GM21528 (cell line): Measurements from ENCODE around the gene AGRP.

Experiments used
- ATAC-seq: cut with Tn5 transposase; IDR thresholded peaks from one replicate; pipeline ENCODE4 v1.9.1; 2021; ENCODE audit warnings: mild to moderate bottlenecking, moderate library complexity; ENCODE audit not compliant: unreplicated experiment, low FRiP score

Gene AGRP

GRCh38 chr16:67464565-67464964, 18.8 kb downstream of the AGRP start:
- ATAC-seq = no peak

GRCh38 chr16:67463691-67464090, 19.7 kb downstream of the AGRP start:
- ATAC-seq = no peak

GRCh38 chr16:67463059-67463458, 20.3 kb downstream of the AGRP start:
- no peak for ATAC-seq

DNA sequence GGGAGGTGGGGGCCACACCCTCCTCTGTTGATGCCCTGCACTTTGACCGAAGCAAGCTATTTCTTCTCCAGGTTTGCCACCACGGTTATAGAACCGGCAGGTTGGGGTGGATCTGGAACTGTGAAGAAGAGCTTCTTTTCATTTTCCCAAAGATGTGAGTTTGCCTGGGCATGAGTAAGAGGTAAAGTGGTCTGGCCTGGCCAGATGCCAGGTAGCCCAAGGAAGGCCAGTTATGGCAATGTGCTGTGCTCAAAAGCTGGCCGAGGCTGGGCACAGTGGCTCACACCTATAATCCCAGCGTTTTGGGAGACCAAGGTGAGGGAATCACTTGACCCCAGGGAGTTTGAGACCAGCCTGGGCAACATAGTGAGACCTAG, 21.1 kb downstream of the AGRP start:
- ATAC-seq = no peak

GRCh38 chr16:67461600-67462278, 21.6 kb downstream of the AGRP start:
- no peak for ATAC-seq

DNA sequence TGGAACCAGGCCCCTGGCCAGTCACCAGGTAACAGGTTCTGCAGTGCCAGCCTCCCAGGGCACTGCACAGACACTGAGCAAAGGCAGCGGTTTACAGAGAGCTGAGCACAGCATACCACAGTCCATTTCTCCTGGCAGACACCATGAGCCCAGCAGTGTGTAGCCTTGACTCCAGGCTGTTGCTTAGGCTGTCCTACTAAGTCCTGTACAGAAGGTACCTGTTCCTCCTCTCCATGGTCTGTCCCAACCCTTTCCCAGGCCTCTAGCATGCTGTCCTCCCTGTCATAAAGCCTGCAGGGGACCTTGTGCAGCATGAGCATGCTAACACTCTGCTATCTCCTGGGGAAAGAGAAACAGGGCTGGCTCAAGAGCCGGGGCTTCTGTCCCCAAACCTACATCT, 22.4 kb downstream of the AGRP start:
- no peak for ATAC-seq

DNA sequence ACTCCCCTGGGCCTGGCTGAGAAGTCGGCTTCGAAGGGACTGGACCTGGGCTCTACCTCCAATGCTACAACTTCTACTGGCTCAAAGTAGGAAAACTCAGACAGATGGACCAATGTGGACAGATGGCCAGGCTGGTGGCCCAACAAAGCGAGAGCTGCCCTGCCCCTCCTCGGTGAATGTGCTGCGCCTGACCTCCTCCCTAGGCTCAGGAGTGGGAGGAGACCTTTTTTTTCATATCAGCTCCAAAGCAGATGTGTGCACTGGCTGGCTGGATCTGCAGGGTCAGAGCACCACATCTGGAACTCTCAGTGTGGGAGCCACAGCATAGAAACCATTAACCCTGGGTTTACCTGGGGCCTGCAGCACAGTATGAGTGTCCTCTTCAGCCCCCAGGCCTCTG, 23.2 kb downstream of the AGRP start:
- ATAC-seq = no peak

- no peak for ATAC-seq
Measured at GRCh38 chr16:67459861-67460150, 23.5 kb downstream of the AGRP start.

DNA sequence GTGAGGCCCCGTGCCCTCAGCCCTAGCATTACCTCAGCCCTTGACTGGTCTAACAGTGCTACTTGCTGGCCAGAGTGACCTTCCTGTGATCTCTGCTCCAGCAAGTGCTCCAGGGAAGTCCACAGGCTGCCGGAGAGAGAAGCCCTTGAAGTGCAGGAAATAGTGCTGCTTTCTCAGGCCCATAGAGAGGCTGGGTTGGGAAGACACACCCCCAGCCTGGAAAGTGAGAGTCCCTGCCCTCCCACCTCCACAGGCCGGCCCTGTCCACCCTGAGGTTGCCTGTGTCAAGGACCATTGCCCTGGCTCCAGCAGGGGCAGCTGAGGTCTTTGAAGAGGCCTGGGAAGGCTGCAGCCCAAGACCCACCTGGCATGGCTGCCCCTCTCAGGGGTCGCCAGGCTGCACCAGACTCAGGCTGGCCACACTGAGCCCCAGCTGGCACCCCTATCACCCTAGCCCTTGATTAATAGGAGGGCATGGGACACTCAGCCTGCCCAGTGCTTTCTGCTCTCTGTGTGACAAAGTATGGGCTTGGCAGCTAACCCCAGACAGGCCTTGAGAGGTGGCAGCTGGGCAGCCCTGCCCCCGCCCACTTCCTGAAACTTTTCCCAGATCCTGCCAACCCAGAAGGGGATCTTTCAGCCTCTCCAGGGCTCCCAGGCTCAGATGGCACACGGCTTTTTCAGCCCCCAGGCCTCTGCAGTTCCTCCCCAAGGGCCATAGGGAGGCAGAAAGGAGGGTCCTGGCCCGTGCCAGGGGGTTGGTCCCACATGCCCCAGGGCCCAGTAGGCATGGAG, 24.1 kb downstream of the AGRP start:
- no peak for ATAC-seq

GRCh38 chr16:67458121-67458641, 25.2 kb downstream of the AGRP start:
- no peak for ATAC-seq

DNA sequence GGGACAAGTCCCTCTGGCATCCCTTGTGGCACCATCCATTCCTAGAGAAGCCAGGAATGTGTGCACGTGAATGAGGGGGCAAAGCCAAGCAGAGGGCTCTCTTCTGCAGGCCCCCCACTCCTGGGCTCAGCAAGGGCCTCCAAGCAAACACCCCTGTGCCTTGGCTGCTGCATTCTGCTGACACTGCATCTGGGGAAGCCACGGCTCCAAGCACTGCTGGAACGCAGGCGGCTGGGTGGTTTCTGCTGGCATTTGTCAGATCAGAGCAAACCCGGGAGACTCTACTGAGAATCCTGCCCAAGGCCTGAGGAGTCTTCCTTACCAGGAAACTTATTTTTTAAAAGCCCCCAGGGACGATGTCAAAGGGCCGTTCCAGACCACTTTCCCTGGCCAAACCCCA, 25.7 kb downstream of the AGRP start:
- no peak for ATAC-seq

DNA sequence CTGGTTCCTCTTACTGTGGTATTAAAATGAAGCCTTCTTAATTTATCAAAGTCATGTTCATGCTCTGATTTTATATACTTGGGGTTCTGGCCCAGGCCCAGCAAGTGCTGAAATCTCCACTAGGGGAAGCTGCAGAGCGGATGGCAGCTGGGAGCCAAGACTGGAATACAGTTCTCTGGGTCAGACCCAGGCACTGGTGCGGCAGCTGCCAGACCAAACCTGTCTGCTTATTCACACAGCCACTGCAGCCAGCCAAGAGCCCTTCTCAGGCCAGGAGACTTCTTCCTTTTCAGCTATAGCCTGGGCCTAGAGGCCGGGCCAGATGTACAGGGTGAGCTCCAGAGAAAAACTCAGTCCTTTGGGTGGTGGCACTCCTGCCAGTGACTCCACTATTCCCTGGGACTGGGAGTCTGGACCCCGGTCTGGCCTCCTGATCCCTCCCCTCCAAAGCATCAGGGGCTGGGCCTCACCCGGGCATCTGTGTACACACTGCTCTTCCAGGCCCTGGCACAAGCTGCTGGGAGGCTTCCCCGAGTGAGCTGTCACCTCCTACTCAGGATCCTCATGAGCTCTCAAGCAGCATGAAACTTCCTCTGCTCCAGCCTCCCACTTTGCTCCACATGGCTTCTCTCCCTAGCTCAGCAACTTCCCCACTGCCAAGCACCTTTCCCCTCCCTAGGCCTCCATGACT, 26.8 kb downstream of the AGRP start:
- no peak for ATAC-seq

GRCh38 chr16:67454852-67455251, 28.5 kb downstream of the AGRP start:
- ATAC-seq = no peak

DNA sequence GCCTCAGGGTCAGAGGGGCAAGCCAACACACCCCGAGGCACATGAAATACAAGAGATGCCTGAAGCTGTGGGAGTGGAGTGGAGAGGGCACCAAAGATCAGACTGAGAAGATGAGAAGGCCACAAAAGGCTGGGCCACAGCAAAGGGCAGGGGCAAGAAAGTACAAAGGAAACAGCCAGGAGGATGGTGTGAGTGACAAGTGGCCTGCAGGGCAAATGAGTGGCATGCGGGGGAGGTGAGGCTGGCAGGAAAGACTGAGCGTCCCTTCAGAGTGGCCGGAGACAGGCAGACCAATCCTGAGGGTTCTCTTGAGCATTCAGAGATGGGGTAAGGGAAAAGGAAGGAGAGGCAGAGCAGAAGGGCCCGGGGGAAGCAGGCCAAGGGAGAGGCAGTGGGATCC, 29.2 kb downstream of the AGRP start:
- no peak for ATAC-seq

DNA sequence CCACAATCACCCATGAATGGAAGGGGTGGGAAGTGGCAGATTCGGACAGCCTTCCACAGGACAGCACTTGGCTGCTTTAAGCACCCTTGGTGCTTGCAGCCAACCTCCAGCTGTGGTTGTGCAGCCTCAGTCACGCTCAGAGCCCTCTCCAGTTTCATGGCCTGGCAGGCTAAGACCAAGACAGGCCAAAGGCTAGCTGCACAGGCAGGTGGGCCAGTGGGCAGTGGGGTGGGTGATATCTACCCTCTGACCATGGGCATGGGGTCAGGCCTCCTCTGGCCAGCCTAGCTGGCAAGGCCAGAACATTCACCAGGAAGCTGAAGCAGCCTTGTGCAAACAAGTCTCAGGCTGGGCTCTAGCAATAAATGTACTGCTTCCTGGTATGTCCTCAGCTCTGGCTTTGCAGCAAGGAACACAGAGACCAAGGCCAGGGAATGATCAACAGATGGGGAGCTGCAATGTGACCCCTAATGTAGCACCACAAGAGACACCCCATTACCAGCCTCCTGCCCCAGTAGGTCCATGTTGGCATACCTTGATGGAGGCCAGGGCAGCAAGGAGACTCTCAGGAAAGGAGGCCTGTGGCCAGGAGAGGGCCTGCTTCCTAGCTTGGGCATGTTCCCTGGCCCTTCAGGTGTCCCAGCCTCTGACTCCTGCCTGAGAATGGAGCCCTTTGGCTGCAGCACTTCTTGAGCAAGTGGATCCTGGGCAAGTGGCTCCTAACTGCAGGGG, 31.5 kb downstream of the AGRP start:
- ATAC-seq = no peak

- ATAC-seq = no peak
Measured at GRCh38 chr16:67451061-67451703, 32.2 kb downstream of the AGRP start.

DNA sequence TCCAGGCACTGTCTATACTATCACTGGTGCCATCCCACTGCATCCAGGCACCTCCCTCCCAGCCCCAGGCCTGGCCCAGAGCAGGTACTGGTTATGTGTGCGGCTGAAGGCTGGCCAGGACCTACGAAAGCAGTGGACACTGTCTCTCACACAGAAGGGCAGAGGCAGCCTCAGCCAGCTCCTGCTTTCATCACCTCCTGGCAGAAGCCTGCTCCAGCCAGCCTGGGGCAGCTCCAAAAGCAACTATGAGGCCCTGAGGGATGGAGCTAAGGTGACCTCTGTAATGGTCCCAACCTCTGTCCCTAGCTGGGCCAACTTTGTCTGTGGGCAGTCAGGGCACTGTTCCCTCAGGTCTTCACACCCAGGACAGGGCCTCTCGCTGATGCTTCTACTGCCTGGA, 33.6 kb downstream of the AGRP start:
- no peak for ATAC-seq

DNA sequence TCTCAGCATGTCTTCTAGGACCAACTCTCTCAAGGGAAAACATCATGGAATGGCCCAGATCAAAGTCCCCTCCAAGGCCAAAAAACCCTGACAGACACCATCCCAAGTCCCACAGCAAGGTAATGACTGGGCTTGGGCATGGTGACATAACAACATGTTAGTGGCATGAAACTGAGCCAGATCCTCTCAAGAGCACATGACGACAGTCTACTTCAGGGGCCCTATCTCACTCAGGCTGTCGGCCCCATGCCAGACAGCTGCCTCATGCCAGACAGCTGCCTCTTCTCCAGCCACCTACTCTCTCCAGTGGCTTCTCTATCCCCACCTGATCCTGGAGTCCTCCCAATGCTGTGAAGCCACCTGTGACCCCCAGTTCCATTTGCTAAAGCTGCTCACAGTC, 34.0 kb downstream of the AGRP start:
- ATAC-seq = no peak

GRCh38 chr16:67448580-67448979, 34.8 kb downstream of the AGRP start:
- no peak for ATAC-seq

GRCh38 chr16:67447508-67448076, 35.8 kb downstream of the AGRP start:
- no peak for ATAC-seq
